ENCODE results near the gene LRFN5.
"Not testable (repeated sequence)": the region's sequence is repeated elsewhere in the genome, so short reads cannot be mapped to it uniquely, and the experiment has no call there.

Gene LRFN5

GRCh38 chr14:41899416-41899815 is 292.7 kb downstream of the LRFN5 start:
- DNase-seq (ENCODE audit: low spot score in 2 of 2), result no peak
- H3K4me3 Mint-ChIP-seq, result no peak overlapping the region

GRCh38 chr14:41900644-41901043 is 294.0 kb downstream of the LRFN5 start:
- no peaks in the 10 kb centered on the region for H3K4me1 Mint-ChIP-seq
- H3K9me3 Mint-ChIP-seq, result no peaks in the 10 kb centered on the region
- H3K27me3 Mint-ChIP-seq, result no peaks in the 10 kb centered on the region
- no peak for ATAC-seq (replicated peaks; ENCODE audit: extremely low read depth, poor library complexity, severe bottlenecking)
- DNase-seq (ENCODE audit: low spot score in 2 of 2), result no peak
- H3K27ac Mint-ChIP-seq (ENCODE audit: low read depth), result no peak overlapping the region
- H3K4me3 Mint-ChIP-seq, result no peak overlapping the region
- no peaks in the 10 kb centered on the region for H3K36me3 Mint-ChIP-seq (ENCODE audit: insufficient read depth)

More at GRCh38 chr14:41899416-41899815, 292.7 kb downstream of the LRFN5 start:
- Mint-ChIP-seq H3K4me1 (no peaks in the 10 kb centered on the region), H3K27me3 (no peaks in the 10 kb centered on the region), H3K27ac (ENCODE audit: low read depth) (no peak overlapping the region), H3K36me3 (ENCODE audit: insufficient read depth) (no peaks in the 10 kb centered on the region), H3K9me3 (no peaks in the 10 kb centered on the region)
- no peak for ATAC-seq (replicated peaks; ENCODE audit: extremely low read depth, poor library complexity, severe bottlenecking)

GRCh38 chr14:41901089-41901488 is 294.4 kb downstream of the LRFN5 start:
- ATAC-seq (replicated peaks; ENCODE audit: extremely low read depth, poor library complexity, severe bottlenecking) (no peak), DNase-seq (ENCODE audit: low spot score in 2 of 2) (no peak)
- no peaks in the 10 kb centered on the region for H3K9me3 Mint-ChIP-seq
- H3K27me3 Mint-ChIP-seq, result no peaks in the 10 kb centered on the region
- H3K36me3 Mint-ChIP-seq (ENCODE audit: insufficient read depth), result no peaks in the 10 kb centered on the region
- H3K27ac Mint-ChIP-seq (ENCODE audit: low read depth), result no peak overlapping the region
- no peak overlapping the region for H3K4me3 Mint-ChIP-seq
- H3K4me1 Mint-ChIP-seq, result no peaks in the 10 kb centered on the region

- Mint-ChIP-seq H3K4me1 (no peaks in the 10 kb centered on the region), H3K4me3 (no peak overlapping the region), H3K27me3 (no peaks in the 10 kb centered on the region), H3K9me3 (peaks cover 6% of the 10 kb centered on the region), H3K27ac (ENCODE audit: low read depth) (no peak overlapping the region), H3K36me3 (ENCODE audit: insufficient read depth) (no peaks in the 10 kb centered on the region)
- ATAC-seq (replicated peaks; ENCODE audit: extremely low read depth, poor library complexity, severe bottlenecking) (no peak), DNase-seq (ENCODE audit: low spot score in 2 of 2) (no peak)
These were observed 298.8 kb downstream of the LRFN5 start for GRCh38 chr14:41905394-41905964.

- H3K27me3 Mint-ChIP-seq; H3K27ac Mint-ChIP-seq (ENCODE audit: low read depth); H3K36me3 Mint-ChIP-seq (ENCODE audit: insufficient read depth); H3K4me1 Mint-ChIP-seq; H3K4me3 Mint-ChIP-seq; DNase-seq (ENCODE audit: low spot score in 2 of 2); ATAC-seq (replicated peaks; ENCODE audit: extremely low read depth, poor library complexity, severe bottlenecking): not testable (repeated sequence)
- peaks cover 11% of the 10 kb centered on the region for H3K9me3 Mint-ChIP-seq
These were observed 304.5 kb downstream of the LRFN5 start for GRCh38 chr14:41911155-41911554.

GRCh38 chr14:41913398-41913797 is 306.7 kb downstream of the LRFN5 start:
- H3K36me3 Mint-ChIP-seq (ENCODE audit: insufficient read depth), result peaks cover 2% of the 10 kb centered on the region
- DNase-seq (ENCODE audit: low spot score in 2 of 2), result no peak
- H3K9me3 Mint-ChIP-seq, result peaks cover 16% of the 10 kb centered on the region
- no peak for ATAC-seq (replicated peaks; ENCODE audit: extremely low read depth, poor library complexity, severe bottlenecking)
- H3K4me1 Mint-ChIP-seq, result no peaks in the 10 kb centered on the region
- H3K4me3 Mint-ChIP-seq, result no peak overlapping the region
- H3K27ac Mint-ChIP-seq (ENCODE audit: low read depth), result no peak overlapping the region
- no peaks in the 10 kb centered on the region for H3K27me3 Mint-ChIP-seq

GRCh38 chr14:41915732-41916131 is 309.1 kb downstream of the LRFN5 start:
- H3K27me3 Mint-ChIP-seq, result no peaks in the 10 kb centered on the region
- peaks cover 2% of the 10 kb centered on the region for H3K36me3 Mint-ChIP-seq (ENCODE audit: insufficient read depth)
- ATAC-seq (replicated peaks; ENCODE audit: extremely low read depth, poor library complexity, severe bottlenecking), result no peak
- no peaks in the 10 kb centered on the region for H3K4me1 Mint-ChIP-seq
- H3K27ac Mint-ChIP-seq (ENCODE audit: low read depth), result no peak overlapping the region
- H3K4me3 Mint-ChIP-seq, result no peak overlapping the region
- no peak for DNase-seq (ENCODE audit: low spot score in 2 of 2)
- peaks cover 11% of the 10 kb centered on the region for H3K9me3 Mint-ChIP-seq

GRCh38 chr14:41916313-41916712 is 309.6 kb downstream of the LRFN5 start:
- Mint-ChIP-seq H3K4me3 (no peak overlapping the region), H3K27me3 (no peaks in the 10 kb centered on the region), H3K9me3 (peaks cover 11% of the 10 kb centered on the region), H3K36me3 (ENCODE audit: insufficient read depth) (peaks cover 2% of the 10 kb centered on the region), H3K4me1 (no peaks in the 10 kb centered on the region), H3K27ac (ENCODE audit: low read depth) (no peak overlapping the region)
- no peak for DNase-seq (ENCODE audit: low spot score in 2 of 2)
- no peak for ATAC-seq (replicated peaks; ENCODE audit: extremely low read depth, poor library complexity, severe bottlenecking)

GRCh38 chr14:41925409-41925808 is 318.7 kb downstream of the LRFN5 start:
- no peaks in the 10 kb centered on the region for H3K36me3 Mint-ChIP-seq (ENCODE audit: insufficient read depth)

GRCh38 chr14:41950428-41951151 is 343.9 kb downstream of the LRFN5 start:
- no peak for DNase-seq (ENCODE audit: low spot score in 2 of 2)
- Mint-ChIP-seq H3K4me3 (no peak overlapping the region), H3K27ac (ENCODE audit: low read depth) (no peak overlapping the region), H3K27me3 (no peaks in the 10 kb centered on the region), H3K4me1 (no peaks in the 10 kb centered on the region), H3K9me3 (peaks cover 12% of the 10 kb centered on the region), H3K36me3 (ENCODE audit: insufficient read depth) (peaks cover 4% of the 10 kb centered on the region)
- ATAC-seq (replicated peaks; ENCODE audit: extremely low read depth, poor library complexity, severe bottlenecking), result no peak

More at GRCh38 chr14:41925409-41925808, 318.7 kb downstream of the LRFN5 start:
- peaks cover 6% of the 10 kb centered on the region for H3K9me3 Mint-ChIP-seq
- H3K27ac Mint-ChIP-seq (ENCODE audit: low read depth), result no peak overlapping the region
- ATAC-seq (replicated peaks; ENCODE audit: extremely low read depth, poor library complexity, severe bottlenecking) (no peak), DNase-seq (ENCODE audit: low spot score in 2 of 2) (no peak)
- no peaks in the 10 kb centered on the region for H3K4me1 Mint-ChIP-seq
- H3K27me3 Mint-ChIP-seq, result no peaks in the 10 kb centered on the region
- no peak overlapping the region for H3K4me3 Mint-ChIP-seq

All from central memory CD8-positive, alpha-beta T cell (primary cell).